Hepatocyte (in vitro differentiated cells): ENCODE data around the gene OSBPL7. TPM values are rescaled to one million over a fixed set of nuclear protein-coding genes. Genes with fewer than 3 reads are reported as not detected.
A peak's percentile ranks its signal among the peaks of the same experiment; 100 is the strongest.

Experiments used
- DNase-seq: peaks from one replicate; pipeline ENCODE4 v3.0.0-alpha.2; 2016; ENCODE audit warnings: low spot score
- H2AFZ ChIP-seq: fragments of 200-600 bp; sonication (generic); 2 replicates; pipeline ENCODE4 v1.6.0; 2016; ENCODE audit warnings: antibody characterized with exemption, mild to moderate bottlenecking
- H3K27ac ChIP-seq: fragments of 200-600 bp; sonication (generic); 2 replicates; pipeline ENCODE4 v1.5.1; 2016; ENCODE audit warnings: mild to moderate bottlenecking
- H3K27me3 ChIP-seq: fragments of 200-600 bp; sonication (generic); 2 replicates; pipeline ENCODE4 v1.6.1; 2016
- H3K36me3 ChIP-seq: fragments of 200-600 bp; sonication (generic); replicated peaks from 2 replicates; pipeline ENCODE4 v1.5.1; 2016; ENCODE audit warnings: low read depth; ENCODE audit not compliant: insufficient read depth
- H3K4me1 ChIP-seq: fragments of 200-600 bp; sonication (generic); 2 replicates; pipeline ENCODE4 v1.5.1; 2016; ENCODE audit warnings: mild to moderate bottlenecking, moderate library complexity; ENCODE audit not compliant: insufficient read depth
- H3K4me2 ChIP-seq: fragments of 200-600 bp; sonication (generic); 2 replicates; pipeline ENCODE4 v1.6.0; 2016
- H3K4me3 ChIP-seq: fragments of 200-600 bp; sonication (generic); 2 replicates; pipeline ENCODE4 v1.5.1; 2016; ENCODE audit warnings: mild to moderate bottlenecking
- H3K79me2 ChIP-seq: fragments of 200-600 bp; sonication (generic); 2 replicates; pipeline ENCODE4 v1.6.0; 2017; ENCODE audit warnings: mild to moderate bottlenecking
- H3K9me2 ChIP-seq: fragments of 200-600 bp; sonication (generic); replicated peaks from 2 replicates; pipeline ENCODE4 v1.6.0; 2017; ENCODE audit warnings: mild to moderate bottlenecking; ENCODE audit not compliant: insufficient read depth
- H3K9me3 ChIP-seq: fragments of 200-600 bp; sonication (generic); 2 replicates; pipeline ENCODE4 v1.5.1; 2016; ENCODE audit warnings: low read depth, mild to moderate bottlenecking
- H4K20me1 ChIP-seq: fragments of 200-600 bp; sonication (generic); 2 replicates; pipeline ENCODE4 v1.6.0; 2016; ENCODE audit warnings: mild to moderate bottlenecking; ENCODE audit not compliant: insufficient read depth, poor library complexity, severe bottlenecking
- CTCF ChIP-seq: fragments of 200-600 bp; sonication (generic); IDR thresholded peaks from 2 replicates; pipeline ENCODE4 v1.5.1; 2016; ENCODE audit warnings: antibody characterized with exemption, mild to moderate bottlenecking; ENCODE audit not compliant: poor library complexity
- EZH2 ChIP-seq: fragments of 200-600 bp; sonication (generic); IDR thresholded peaks from 2 replicates; pipeline ENCODE4 v1.6.1; 2016; ENCODE audit warnings: antibody characterized with exemption, mild to moderate bottlenecking, borderline replicate concordance
- EZH2phosphoT487 ChIP-seq: fragments of 200-600 bp; sonication (generic); IDR thresholded peaks from one replicate; pipeline ENCODE4 v1.6.1; 2018; ENCODE audit warnings: antibody characterized with exemption, mild to moderate bottlenecking, low read depth, moderate library complexity; ENCODE audit not compliant: unreplicated experiment, severe bottlenecking
- WGBS: methylation state at CpG from one replicate; pipeline ENCODE4 v1.1.6; 2016; ENCODE audit warnings: low lambda C conversion rate; ENCODE audit errors: missing lambda C conversion rate; 5-methylcytosine and 5-hydroxymethylcytosine counted together
- polyA plus RNA-seq: library from polyadenylated mRNA; unstranded; fragments of >200 nt; fragmentation: Nextera tagmentation; extraction: Ambion mirVana; gene quantifications from 2 replicates; pipeline ENCODE4 v1.2.1, GENCODE V29; 2016
- total RNA-seq: library from RNA; depleted of rRNA; stranded (reverse); fragments of >200 nt; gene quantifications from 2 replicates; pipeline ENCODE4 v1.2.3, GENCODE V29; 2014

Gene OSBPL7
- total and polyA plus RNA-seq, 2 experiments from 2014 or later: 6.2 to 9.3 TPM

- Histone ChIP-seq H3K4me2 (no peak overlapping the region), H3K4me3 (no peak overlapping the region), H3K4me1 (peaks cover 43% of the 10 kb centered on the region), H3K79me2 (peaks cover 8% of the 10 kb centered on the region), H3K36me3 (no peaks in the 10 kb centered on the region), H3K27me3 (peaks cover 45% of the 10 kb centered on the region), H3K27ac (no peak overlapping the region), H4K20me1 (no peaks in the 10 kb centered on the region), H3K9me2 (no peaks in the 10 kb centered on the region), H2AFZ (no peak overlapping the region), H3K9me3 (no peaks in the 10 kb centered on the region)
- no peak for DNase-seq
- TF ChIP-seq CTCF: peak; percentile 31
- no peak for TF ChIP-seq EZH2
- WGBS: 69% methylated on average over 4 of the region's 4 CpGs
Observed at GRCh38 chr17:47844814-47845715, 23.5 kb upstream of the OSBPL7 start.

DNA sequence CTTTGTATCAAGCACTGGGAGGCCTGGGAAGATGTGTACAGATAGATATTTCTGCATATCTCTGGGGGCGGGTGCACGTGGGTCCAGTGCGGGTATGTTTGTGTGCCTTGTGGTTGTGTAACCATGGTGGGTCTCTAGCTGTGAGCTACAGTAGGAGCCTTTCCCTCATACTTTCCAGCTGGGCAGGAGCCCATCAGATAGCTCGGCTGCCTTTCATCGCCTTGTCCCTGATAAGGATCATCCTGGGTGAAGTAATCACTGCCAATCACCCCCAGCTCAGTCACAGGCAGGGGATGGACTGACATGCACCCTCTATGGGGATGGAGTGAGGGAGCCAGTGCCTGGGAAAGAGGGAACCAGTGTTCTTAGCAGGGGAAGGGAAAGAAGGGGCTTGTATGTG is 22.6 kb upstream of the OSBPL7 start:
- WGBS: 61% methylated on average over 5 of the region's 5 CpGs
- Histone ChIP-seq H3K36me3 (no peaks in the 10 kb centered on the region), H2AFZ (no peak overlapping the region), H3K9me3 (no peaks in the 10 kb centered on the region), H3K4me2 (peak overlapping the region; percentile 35), H3K4me3 (no peak overlapping the region), H3K27me3 (peaks cover 36% of the 10 kb centered on the region), H3K79me2 (peaks cover 17% of the 10 kb centered on the region), H3K27ac (no peak overlapping the region), H3K9me2 (no peaks in the 10 kb centered on the region), H3K4me1 (peaks cover 51% of the 10 kb centered on the region), H4K20me1 (no peaks in the 10 kb centered on the region)
- TF ChIP-seq EZH2 (no peak), EZH2phosphoT487 (no peak), CTCF (no peak)
- no peak for DNase-seq

DNA sequence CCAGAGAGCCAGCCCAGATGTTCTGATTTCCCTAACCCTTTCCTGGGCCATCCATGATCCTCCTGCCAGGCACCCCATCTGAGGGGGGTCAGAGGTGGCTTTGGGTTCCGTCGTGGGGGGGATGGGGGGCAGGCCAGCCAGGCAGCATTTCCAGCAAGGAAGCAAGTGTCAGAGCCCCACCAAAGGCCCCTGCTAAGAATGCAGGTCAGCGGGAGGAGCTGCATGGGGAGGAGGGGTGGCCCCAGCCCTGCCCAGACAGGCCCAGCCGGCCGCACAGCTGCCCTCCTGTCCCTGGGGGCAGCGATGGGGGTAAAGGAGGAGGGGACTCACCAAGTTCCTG is 21.8 kb upstream of the OSBPL7 start:
- no peaks in the 10 kb centered on the region for H3K9me3 ChIP-seq

More for the DNA sequence above, 21.8 kb upstream of the OSBPL7 start:
- WGBS: 31% methylated on average over 6 of the region's 6 CpGs
- Histone ChIP-seq H3K4me3 (no peak overlapping the region), H2AFZ (no peak overlapping the region), H4K20me1 (no peaks in the 10 kb centered on the region), H3K4me1 (peaks cover 52% of the 10 kb centered on the region), H3K4me2 (peak overlapping the region; percentile 35), H3K36me3 (no peaks in the 10 kb centered on the region), H3K9me2 (no peaks in the 10 kb centered on the region), H3K27me3 (peaks cover 28% of the 10 kb centered on the region), H3K27ac (no peak overlapping the region), H3K79me2 (peaks cover 17% of the 10 kb centered on the region)
- TF ChIP-seq EZH2: no peak
- TF ChIP-seq CTCF: no peak
- no peak for TF ChIP-seq EZH2phosphoT487
- DNase-seq: no peak
